NCI-H1092 treated with DMSO at 0.1 percent for 48 hours (cell line): Measurements from ENCODE around the gene TTLL7.
"Not testable (repeated sequence)": the region's sequence is repeated elsewhere in the genome, so short reads cannot be mapped to it uniquely, and the experiment has no call there.

Experiments
- DNase-seq: peaks from one replicate; lab custom pipeline; 2025; lab: John Stamatoyannopoulos, UW

TTLL7 gene

DNA sequence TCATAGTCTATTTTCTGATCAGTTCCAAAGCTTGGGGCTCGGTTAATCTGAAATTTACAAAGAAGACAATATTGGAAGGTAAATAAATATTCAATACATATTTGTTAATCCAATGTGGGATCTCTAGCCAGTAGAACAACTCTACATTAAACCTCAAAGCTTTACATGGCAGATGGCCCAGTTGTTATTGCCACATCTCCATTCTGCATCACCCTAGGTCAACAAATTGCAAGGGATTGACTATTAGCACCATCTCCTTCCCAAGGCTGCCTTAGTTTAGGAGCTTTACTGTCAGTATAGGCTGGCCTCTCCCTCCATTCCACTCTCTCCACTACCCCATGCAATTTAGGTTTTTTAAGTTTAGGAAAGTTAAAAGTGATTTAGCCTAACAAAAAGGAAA, 69.7 kb downstream of the TTLL7 start:
- DNase-seq, result no peak

DNA sequence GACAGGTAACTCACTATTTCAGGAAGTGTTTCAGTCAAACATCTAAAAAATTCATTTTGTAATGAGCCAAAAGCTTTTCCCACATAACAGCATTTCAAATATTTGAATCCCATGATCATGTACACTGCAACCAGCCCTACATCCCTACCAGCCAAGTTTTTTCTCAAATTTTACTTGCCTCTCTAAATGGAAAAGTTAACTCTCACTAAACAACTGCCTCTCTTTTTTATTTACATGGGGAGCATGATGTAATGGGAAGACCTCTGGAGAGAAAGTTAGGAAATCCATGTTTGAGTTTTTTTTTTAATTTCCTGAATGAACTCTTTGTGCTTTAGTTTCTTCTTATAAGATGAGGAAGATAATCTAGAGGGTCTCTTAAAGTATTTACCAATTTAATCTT, 70.5 kb downstream of the TTLL7 start:
- no peak for DNase-seq

DNA sequence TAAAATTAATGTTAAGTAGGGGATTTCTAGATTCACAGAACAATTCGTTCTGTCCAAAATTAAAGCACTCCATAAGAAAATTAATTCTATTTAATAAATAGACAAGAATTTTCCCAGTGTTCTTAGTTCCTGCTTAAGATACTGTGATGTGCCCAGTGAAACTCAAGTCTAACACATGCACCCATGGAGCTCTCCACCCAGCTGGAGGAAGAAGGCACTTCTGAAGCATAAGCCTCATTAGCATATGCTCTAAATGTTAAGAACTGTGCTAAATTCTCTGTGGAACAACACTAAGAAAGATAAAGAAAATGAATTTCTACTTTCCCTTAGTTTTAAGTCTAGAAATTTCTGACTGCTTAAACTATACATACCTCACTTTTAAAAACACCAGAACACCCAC, 71.2 kb downstream of the TTLL7 start:
- DNase-seq, result no peak

DNA sequence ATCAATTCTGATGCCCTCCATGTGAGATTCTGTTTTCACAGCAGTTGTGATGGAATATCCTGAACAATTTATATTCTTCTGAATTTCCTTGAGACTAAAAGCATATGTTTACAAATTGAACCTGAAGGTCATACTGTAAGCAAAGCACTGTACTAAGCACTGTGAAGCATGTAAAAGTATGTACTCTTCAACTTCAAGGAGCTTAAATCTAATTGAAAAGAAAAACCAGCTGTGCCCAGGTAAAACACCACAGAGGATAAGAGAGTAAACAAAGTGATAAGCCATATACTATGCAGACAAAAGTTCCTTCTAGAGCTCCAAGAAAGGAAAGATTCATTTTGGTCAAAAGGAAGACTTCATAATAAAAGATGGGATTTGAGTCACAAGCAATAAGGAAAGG, 71.9 kb downstream of the TTLL7 start:
- DNase-seq, result no peak

DNA sequence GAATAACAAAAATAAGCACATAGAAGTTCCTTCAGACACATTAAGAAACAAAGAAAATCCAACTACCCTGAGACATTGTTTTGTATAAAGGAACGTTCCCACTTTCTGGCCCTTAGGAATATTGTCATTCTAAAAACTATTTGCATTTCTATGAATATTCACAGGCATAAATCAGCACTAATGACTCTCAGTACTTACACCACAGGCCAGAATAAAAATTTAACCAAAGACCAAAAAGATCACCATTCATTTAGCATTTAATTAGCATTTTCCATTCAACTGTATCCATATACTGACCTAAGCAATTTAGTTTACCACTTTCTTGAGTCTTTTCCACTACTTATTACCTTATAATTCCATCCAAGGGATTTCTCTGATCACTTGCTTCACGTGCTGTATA, 75.4 kb downstream of the TTLL7 start:
- no peak for DNase-seq

DNA sequence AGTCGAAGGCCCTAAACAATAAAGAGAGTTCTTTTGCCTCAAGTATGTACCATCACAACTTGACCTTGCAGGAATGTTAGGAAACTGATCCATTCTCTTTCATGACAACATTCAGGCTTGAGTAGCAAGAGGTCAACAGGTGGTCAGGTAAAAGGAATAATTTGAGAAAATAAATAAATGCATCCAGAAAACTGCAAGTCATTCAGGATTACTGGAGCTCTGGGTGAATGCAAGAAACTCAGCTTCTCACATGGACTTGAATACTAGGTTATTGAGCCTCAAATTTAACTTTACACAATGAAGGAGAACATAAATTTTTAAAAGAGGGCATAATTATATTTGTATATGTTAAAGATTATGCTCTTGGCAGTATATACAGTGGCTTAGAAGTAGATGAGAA, 76.5 kb downstream of the TTLL7 start:
- no peak for DNase-seq

DNA sequence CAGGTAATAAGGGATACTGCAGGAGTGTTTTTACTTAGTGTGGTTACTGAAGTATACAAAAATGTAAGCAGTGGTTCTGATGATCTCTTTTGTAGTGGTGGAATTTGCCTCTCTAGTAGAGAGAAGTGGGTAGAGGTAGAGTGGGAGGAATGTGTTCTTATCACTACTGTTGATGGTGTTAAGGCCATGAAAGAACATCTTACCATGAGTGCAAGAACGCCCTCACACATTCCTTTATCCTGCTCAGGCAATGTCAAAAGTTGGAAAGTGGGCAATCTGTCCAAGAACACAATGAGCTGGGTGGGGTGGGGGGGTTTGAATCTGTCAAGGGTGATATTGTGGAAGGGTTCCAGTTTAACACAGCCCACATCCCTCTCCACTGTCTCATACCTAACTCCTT, 78.6 kb downstream of the TTLL7 start:
- no peak for DNase-seq

DNA sequence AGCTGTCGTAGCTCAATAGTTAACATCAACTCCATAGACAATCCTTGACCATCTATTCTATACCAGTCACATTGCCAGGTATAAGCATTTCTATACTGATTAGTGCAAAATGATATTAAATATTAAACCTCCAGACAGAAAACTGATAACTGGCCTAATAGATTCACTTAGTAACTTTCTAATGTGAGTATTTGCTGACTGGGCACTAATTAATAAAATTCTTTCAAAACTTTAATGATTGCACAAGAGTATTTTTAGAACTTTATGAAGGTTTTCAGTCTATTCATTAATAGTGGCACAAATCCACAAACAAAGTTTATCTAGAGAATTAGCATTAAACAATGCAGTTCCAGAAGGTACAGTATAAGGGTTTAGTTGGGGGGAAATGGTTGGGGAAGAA, 79.1 kb downstream of the TTLL7 start:
- DNase-seq, result no peak

DNA sequence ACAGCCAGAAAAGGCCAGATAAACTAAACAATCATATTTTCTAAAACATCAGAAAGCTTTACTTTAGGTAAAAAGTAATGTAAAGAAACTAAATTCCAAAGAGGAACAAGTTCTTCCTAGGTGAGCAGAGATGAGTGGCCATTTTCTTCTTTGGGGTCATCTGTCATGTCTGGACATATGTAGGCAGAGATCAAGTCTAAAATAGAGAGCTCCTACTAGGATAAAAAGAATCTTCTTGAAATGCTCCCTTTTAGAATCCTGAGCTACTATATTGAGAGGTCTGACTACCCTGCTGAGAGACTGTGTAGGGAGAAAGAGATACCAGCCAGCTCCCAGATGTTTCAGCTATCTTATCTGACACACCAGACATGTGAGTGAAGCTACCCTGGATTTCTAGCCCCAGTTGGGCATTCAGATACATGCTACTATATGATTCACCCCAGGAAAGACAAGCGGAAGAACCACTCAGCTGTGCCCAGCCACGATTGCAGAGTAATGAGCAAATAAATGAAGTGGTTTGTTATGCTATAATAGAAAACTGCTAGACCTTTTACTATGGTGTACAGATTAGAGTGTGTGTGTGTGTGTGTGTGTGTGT, 80.1 kb downstream of the TTLL7 start:
- no peak for DNase-seq

DNA sequence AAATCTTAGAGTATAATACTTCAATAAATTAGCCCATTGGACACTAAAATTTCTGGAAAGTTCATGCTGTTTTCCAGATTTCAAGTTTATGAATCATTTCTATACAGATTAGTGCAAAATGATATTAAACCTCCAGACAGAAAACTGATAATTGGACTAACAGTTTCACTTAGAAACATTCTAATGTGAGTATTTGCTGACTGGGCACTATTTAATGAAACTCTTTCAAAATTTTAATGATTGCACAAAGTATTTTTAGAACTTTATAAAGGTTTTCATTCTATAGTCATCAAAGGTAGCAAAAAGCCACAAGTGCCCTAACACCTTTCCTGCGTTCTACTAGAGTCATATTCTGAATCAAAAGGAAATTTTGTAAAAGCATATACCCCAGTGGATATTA, 81.0 kb downstream of the TTLL7 start:
- DNase-seq, result no peak

DNA sequence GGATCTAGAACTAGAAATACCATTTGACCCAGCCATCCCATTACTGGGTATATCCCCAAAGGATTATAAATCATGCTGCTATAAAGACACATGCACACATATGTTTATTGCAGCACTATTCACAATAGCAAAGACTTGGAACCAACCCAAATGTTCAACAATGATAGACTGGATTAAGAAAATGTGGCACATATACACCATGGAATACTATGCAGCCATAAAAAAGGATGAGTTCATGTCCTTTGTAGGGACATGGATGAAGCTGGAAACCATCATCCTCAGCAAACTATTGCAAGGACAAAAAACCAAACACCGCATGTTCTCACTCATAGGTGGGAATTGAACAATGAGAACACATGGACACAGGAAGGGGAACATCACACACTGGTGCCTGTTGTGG, 82.8 kb downstream of the TTLL7 start:
- not testable (repeated sequence) for DNase-seq

DNA sequence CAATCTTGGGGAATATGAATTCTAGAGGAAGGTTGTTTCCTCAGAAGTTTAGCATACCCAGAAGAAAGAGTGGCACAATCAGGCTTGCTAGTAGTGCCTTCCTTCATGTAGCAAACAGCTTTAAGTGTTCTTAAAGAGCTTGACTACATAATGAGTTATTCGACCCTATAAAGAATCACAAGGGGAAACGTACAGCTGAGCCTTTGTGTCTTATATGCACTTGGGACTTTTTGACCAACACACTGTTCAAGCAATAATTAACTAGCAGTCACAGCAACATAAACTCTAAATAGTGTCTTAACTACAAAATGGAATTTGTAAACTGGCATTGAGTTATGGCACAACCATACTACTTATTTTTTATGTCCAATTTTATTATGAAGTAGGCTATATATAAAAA, 86.1 kb downstream of the TTLL7 start:
- DNase-seq, result no peak

DNA sequence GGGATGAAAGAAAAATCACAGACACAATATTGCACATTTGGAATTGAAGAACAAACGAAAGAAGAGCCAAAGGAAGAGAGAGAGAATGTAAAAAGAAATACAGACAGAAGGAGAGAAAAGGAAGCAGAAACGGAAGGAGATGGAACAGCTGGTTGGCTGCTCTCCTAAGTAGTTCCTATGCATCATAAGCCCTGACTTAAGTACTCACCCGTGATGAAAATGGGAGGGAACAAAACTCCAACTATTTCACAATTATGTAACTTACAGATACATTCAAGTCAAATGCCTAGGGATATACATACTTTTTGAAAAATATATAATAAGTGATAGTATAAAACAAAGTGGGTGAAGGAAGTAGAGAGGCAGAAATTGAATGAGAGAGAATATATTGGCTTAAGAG, 88.5 kb downstream of the TTLL7 start:
- DNase-seq, result no peak

DNA sequence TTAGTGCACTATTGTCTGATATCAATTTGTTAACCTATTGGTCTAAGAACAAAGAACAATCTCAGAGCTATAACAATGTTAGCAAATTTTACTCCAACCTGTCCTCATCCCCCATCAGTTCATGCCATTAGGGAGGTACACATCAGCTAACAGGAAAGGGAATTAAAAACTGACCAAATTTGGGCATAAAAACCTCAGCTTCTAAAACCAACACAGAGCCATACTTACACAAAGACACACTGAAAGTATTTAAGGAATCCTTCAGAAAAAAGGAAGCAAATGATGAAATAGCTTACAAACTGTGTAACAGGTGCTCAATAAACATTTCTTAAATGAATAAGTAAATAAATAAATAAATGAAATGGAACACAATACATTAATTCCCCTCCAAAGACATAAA, 89.2 kb downstream of the TTLL7 start:
- DNase-seq, result no peak

DNA sequence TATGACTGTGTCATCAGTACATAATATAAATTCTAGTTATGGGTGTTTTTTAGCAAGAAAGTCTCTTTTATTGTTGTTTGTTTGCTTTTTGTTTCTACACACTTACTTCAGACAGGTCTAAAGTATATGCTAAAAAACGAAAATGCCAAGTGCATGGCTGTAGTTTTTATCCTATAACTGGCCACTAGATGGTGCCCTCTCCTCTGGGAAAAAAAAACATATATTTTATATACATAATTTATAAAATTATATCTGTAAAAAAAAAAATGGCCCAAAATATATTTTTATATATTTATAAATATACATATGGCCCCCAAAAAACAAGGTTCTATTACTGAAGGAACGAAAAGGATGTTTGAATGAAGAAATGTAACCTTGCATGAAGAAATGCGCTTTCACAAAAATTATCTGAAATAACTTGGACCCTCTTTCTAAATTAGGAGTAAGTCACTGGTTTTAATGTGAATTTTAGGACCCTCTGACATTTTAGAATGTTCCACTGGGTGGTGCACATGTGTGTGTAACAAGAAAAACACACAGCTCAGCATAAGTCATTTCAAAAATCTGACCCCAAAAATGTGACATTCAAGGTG, 93.5 kb downstream of the TTLL7 start:
- peak; percentile 15 for DNase-seq

DNA sequence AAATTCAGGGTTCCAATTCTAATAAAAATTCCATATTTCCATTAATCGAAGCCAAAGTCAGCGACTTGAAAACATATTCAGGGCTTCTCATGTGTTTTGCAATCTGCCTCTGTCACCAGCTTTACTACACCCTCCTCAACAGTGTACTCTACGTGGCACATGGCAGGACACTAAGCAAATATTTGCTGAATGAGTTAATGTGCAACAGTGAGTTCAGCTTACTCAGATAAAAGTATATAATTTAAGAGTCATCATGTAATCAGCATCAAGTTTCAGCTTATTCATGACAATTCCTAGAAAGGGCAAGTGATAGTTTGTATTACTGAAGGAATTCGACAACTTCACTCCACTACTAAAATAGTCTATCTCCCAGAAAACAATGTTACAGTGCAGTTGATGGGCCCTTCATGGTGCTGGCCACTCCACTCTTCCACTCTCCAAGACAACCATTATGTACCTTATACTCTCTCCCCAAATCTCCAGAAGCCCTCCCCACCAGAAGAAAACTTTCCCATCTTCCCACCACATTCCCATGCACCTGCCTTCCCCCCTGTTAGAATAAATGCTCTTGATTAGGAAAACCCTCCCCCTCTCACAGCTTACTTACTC, 97.3 kb downstream of the TTLL7 start:
- no peak for DNase-seq

DNA sequence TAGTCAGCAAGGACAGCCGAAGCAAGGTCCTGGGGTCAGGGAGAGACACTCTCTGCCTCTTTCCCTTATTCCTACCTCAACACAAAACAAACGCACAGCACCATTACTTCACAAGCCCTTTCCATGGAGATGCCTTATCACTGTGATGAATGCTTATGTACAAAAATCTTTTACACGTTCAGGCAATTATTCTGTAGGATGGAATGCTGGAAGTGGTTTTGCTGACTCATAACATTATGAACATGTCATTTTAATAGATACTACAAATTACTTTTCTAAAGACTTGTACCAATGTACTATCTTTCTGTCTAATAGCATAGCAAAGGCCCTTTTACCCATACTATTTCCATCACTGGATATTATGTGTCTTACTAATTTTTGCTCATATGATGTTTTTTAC, 98.4 kb downstream of the TTLL7 start:
- no peak for DNase-seq

DNA sequence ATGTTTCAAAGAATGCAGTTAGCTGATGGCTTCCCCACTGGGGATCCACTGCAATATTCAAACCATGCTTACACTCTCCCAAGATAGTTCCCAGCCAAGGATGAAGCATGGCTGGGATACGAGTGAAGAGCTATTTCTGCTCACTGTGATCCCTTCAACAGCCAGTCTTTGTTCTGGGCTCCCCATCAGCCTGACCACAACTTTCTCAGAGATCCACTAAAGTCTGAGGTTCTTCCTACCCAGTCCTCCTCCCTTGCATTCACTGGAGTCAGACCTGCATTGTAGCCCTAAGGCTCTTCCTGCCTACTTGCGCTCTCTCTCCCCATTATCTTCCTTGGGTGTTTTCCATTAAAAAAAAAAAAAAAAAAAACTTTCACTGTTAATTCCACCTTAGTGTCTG, 101.4 kb downstream of the TTLL7 start:
- no peak for DNase-seq

DNA sequence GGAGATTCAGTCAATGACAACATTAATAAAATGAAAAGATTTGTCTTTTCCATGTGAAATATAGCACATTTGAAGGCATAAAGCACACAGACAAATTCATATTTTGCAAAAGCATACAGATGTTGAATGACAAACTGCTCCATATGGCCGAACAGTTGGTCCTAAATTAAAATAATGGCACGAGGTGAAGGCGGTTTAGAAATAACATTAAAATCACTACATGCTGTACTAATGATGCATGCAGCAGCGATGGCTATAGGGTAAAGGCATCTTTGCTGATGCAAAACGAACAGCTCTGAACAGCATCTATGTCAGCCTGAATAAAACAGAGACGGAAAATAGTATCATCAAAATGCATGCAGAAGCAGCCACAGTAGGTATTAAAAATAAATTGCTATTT, 102.6 kb downstream of the TTLL7 start:
- no peak for DNase-seq

DNA sequence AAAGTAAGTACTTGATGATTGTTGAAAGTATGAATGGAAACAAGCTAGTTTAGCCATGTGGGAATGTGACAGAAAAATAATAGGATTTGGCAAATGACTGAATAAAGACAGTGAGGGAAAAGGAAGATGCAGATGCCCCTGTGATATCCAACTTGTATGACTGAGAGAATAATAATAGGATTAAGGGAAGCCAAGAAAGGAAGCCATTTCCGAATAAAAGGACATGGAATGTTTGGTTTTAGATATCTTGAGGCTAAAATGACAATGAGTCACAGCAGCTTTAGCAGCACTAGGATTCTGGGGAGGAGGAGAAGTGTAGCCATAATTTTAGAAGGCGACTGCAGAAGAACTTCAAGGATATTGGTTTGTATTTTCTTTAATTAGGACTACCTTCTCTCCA, 109.2 kb downstream of the TTLL7 start:
- DNase-seq, result no peak

DNA sequence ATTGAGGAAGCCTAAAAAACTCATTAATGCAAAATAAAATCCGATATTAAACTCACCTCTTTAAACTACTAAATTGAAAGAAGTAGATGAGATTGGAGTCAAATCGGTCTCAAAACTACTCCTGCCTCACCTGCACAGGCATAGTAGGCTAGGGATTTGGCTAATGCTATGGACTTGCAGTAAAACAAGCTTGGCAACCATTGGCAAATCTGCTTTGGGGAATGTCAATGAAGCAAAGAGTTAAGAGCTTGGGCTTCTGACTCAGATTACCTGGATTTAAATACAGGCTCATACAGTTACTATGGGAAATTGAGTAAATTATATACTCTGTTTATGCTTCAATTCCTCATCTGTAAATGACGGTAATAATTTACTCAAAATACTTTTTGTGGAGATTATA, 111.4 kb downstream of the TTLL7 start:
- no peak for DNase-seq

DNA sequence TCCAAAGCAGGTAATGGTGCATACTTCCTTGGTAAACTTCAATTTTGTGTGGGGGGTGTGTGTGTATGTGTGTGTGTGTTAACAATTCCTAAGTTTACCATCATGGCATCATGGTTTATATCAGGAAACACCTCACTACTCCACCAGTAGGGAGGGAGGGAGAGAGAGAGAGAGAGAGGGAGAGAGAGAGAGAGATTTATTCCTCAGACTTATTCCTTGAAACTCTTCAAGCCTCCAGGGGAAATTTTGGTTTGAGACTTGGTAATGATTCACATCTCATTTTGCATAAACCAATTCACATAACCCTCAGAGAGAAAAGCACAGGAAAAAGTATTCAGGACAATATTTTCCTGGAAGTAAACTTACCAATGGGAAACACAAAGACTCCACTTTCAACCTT, 115.0 kb downstream of the TTLL7 start:
- no peak for DNase-seq

DNA sequence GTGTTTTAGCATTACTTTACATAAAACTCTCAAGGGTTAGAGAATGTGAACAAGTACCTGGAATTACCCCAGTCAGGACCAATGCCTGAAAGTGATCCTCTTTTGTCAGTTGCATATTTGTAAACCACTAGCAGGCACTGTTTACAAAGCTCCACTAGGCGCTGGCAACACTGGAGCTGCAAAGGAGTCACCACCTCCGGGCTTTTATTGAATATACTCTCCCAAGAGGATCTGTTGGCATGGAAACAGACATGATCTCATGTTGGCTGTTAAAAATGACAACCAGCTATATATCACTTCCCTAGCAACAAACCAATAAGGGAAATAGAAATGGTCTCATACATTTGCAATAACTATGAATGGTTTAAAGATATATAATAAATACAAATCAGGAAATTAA, 116.0 kb downstream of the TTLL7 start:
- peak; percentile 30 for DNase-seq

DNA sequence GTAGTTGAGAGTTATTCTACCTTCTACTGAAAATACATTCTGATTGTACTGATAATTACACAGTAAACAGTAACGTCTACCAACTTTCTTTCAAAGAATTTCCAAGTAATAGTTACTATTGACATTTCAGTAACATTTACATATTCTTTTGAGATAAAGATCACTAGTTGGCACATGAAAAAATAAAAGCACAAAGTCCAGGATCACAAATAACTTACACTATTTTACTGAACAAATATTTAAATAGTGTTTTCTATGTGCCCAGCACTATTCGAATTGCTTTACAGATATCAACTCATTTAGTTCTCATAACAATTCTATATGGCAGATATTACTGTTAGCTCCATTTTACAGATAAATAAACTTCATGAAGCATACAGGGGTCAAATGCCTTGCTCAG, 126.4 kb downstream of the TTLL7 start:
- no peak for DNase-seq
